Brain pericyte (primary cell): ENCODE data around the gene MEGF9.
"Not testable (repeated sequence)": the region's sequence is repeated elsewhere in the genome, so short reads cannot be mapped to it uniquely, and the experiment has no call there.

Experiments
- DNase-seq: peaks from one replicate; pipeline ENCODE4 v3.0.0-alpha.2; 2012; ENCODE audit warnings: low read depth, low spot score

MEGF9 gene

GRCh38 chr9:120574473-120574872 lies 139.8 kb downstream of the MEGF9 start:
- no peak for DNase-seq

- no peak for DNase-seq
Measured at GRCh38 chr9:120572472-120572871, 141.8 kb downstream of the MEGF9 start.

- DNase-seq = no peak
Measured at GRCh38 chr9:120571443-120572257, 142.6 kb downstream of the MEGF9 start.

GRCh38 chr9:120570296-120570695 lies 144.0 kb downstream of the MEGF9 start:
- DNase-seq = no peak

GRCh38 chr9:120569556-120569955 lies 144.7 kb downstream of the MEGF9 start:
- no peak for DNase-seq

- DNase-seq = no peak
Measured at GRCh38 chr9:120568816-120569215, 145.5 kb downstream of the MEGF9 start.

GRCh38 chr9:120567874-120568273 lies 146.4 kb downstream of the MEGF9 start:
- no peak for DNase-seq

GRCh38 chr9:120567081-120567480 lies 147.2 kb downstream of the MEGF9 start:
- no peak for DNase-seq

GRCh38 chr9:120564589-120564988 lies 149.7 kb downstream of the MEGF9 start:
- DNase-seq = no peak

GRCh38 chr9:120562861-120563443 lies 151.3 kb downstream of the MEGF9 start:
- no peak for DNase-seq

- DNase-seq = no peak
Measured at GRCh38 chr9:120561709-120562108, 152.6 kb downstream of the MEGF9 start.

- DNase-seq = no peak
Measured at GRCh38 chr9:120559546-120559945, 154.7 kb downstream of the MEGF9 start.

- DNase-seq = no peak
Measured at GRCh38 chr9:120558454-120558853, 155.8 kb downstream of the MEGF9 start.

GRCh38 chr9:120557205-120557604 lies 157.1 kb downstream of the MEGF9 start:
- no peak for DNase-seq

GRCh38 chr9:120556775-120557174 lies 157.5 kb downstream of the MEGF9 start:
- DNase-seq = no peak

GRCh38 chr9:120555839-120556238 lies 158.4 kb downstream of the MEGF9 start:
- no peak for DNase-seq

GRCh38 chr9:120552210-120552704 lies 162.0 kb downstream of the MEGF9 start:
- not testable (repeated sequence) for DNase-seq
